Stimulated activated CD8-positive, alpha-beta memory T cell treated with anti-CD3 and anti-CD28 coated beads, Interleukin-4, amount 100 ng/mL, for 48 hours (primary cell): ENCODE data around the gene CFAP61.

Experiments used
- DNase-seq: peaks from one replicate; pipeline ENCODE4 v3.0.0-alpha.2; 2020

Gene CFAP61

DNA sequence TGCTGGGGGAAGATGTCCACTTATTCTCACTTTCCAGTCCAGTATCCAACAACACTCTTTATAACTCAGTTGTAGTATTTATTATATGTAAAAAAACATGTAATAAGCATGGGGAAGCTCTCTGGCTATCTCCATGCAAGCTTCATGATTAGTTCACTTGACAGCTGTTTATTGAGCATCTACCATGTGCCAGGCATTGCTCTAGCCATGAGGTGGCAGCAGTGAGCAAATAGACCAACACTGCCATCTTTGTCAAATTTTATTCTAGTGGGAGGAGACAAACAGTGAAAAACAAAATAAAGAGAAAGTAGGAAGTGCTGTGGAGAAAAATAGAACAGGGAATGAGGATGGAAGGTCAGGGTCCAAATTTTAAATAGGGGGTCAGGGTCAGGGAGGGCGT lies 131.8 kb downstream of the CFAP61 start:
- DNase-seq, result peak; percentile 39

- DNase-seq, result no peak
Observed at GRCh38 chr20:20184706-20185105, 132.4 kb downstream of the CFAP61 start.

DNA sequence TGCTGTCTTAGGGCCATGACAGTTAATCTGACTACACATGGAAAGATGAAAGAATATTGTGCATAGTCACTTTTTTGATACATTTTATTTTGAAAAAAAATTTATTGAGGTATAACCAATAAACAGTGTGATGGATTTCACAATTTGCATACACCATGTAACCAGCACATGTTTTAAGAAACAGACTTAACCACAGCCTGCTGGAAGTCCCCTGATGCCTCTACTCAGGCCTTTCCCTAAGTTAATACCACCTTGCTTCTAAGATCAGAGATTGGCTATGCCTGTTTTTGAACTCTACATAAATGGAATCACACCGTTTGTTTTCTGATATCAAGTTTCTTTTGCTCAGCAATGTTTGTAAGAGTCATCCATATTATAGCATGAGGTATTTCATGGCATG lies 136.3 kb downstream of the CFAP61 start:
- DNase-seq, result no peak

DNA sequence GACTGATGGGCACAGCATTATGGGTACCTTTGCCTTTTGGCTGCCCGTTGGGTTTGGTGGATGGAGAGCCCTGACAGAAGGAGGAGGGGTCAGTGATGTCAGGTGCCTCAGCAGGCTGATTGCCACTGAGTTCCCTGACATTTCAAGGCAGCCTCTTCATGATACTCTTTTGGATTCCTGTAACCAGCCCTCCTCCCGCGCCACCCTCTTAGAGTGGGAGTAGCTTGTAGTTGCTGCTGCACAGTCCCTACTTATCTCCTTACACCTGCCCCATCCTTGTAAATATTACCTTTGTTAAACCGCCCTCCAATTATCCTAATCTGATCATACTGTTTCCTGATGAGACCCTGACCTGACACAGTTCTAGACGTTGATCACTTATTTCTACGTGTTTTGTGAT lies 140.0 kb downstream of the CFAP61 start:
- no peak for DNase-seq

GRCh38 chr20:20195021-20195705 lies 142.8 kb downstream of the CFAP61 start:
- no peak for DNase-seq

- DNase-seq, result no peak
Observed at GRCh38 chr20:20196610-20197009, 144.3 kb downstream of the CFAP61 start.

- DNase-seq, result no peak
Observed at GRCh38 chr20:20198011-20198410, 145.7 kb downstream of the CFAP61 start.

DNA sequence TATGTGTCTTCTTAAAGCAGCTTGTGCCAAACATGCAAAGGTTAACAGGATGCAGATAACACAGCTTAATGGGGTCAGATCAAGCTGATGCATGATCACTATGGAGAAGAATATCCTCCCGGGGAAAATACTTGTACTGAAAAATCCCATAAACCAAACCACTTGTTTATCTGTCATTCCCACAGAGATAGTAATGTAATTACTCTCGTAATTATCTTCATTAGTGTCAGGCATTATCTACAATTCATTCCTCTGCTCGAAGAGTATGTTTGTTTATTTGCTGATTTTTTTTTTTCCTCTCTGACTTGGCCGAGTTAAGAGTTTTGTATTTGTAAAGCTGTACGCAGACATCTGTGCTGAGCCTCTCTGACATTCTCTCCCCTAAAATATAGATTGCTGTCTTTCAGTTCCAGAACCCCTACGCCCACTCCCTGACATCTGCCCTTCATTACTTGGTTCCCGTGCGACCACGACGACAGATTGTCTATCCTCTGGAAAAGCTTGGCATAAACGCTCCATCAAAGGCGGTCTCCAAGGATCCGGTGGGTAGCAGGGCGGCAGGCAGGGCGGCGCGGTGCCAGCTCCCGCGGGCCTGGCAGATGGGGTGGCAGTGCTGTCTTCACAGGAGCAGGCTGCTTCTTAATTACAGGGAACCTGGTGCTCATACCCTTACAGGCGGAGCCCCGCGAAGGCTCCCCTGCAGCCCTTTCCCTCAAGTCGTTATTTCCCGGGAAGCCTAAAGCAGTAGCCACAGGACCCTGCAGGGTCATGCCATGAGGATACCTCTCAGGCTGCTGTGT lies 147.2 kb downstream of the CFAP61 start:
- DNase-seq, result no peak

- no peak for DNase-seq
Observed at GRCh38 chr20:20201124-20201523, 148.8 kb downstream of the CFAP61 start.

DNA sequence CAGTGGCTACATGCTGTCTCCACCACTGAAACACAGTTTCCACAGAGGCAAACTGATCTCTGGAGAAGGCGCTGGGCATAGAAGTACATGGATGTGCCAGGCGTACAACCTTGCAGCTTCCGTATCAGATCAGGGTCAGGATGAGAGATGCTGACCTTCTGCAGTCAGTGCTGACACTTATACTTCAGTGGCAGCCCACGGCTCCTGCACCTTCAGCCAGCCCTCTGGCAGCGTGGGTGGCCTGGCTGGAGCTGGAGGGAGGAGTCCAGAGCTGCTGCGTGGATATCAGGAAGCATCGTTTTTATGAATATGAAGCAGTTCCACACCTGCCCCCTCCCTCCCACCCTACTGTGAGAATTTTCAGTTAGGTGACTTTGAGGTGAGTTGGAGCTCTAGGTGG lies 149.3 kb downstream of the CFAP61 start:
- no peak for DNase-seq

DNA sequence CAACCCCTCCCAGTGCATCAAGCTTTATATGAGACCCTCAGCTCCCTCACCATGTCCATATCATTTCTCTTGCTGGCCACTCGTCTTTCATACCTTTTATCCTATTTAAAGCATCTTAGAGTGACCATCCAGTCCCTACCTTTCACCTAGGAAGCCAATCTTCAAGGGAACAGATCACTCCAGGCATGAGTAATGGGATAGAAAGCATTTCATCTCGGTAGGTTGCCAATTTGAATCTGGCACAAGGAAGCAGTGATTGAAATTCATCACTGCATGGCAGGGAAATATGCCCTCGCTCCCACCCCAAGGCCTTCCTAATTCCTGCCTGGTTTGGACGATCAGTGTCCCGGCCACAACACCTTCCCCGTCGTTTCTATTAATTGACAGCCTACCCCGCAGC lies 150.4 kb downstream of the CFAP61 start:
- no peak for DNase-seq

DNA sequence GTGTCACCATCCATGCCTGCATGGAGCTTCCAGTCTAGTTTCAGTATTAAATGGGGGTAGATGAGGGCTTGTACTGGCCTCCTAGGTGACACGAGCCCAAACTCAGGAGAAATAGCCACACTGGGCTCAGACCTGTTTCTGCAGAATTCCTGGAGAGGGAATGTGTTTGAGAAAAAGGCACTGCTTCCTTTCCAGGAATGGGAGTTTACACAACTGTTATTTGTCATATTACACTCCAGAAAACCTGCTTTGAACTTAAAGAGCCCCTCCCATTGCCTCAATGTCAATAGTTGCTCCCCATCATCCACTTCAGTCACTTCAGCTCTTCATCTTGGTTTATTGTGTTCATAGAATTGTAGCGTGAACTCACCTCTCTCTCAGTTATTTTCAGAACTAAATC lies 151.5 kb downstream of the CFAP61 start:
- DNase-seq, result no peak

DNA sequence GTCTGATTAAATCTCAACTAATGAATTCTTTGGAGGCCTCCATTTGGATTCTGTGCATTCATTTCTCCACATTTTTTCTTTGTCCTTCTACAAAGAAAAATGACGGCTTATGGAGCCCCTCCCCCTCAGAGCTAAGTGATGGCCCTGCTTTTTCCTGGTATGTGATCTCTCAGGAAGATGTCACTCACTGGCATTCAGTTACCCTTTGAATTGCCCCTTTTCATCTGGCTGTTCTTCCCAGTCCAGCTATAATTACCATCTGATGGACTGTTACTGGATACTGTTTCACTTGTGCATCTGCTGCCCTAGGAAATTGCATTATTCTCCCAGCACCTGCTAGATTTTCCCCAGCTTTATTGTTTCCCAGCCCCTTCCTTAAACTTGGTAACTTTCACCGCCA lies 151.9 kb downstream of the CFAP61 start:
- DNase-seq, result no peak

DNA sequence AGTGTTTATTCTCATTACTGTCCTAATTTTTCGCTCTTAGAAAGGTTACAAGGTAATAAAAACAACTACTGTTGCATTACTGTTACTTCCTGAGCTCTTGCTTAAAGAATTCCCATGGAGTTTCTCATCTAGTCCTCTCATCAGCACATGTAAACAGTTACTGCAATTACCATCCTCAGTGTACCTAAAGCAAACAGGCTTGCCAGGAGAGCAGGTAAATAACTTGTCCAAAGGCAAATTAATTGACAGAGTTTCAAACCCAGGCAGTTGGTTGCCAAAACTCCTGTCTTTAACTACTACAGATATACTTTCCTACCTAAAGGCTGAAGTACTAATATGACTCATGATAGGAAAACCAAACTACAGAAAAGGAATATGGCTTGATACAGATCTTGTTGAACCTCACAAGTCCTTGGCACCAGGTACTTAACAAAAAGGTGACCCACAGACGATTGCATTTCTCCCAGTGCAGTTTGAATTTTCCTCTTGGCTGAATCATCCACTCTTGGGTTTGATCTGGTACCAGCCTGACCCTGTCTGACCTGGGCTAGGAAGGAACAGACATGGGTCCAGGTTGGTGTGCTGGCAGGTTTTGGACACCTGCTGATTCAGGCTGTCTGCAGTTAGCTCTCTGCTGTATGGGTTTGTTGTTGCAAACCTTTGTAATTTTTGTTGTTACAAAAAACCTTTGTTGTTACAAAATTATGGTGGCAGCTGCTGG lies 153.0 kb downstream of the CFAP61 start:
- no peak for DNase-seq

- no peak for DNase-seq
Observed at GRCh38 chr20:20205862-20206236, 153.5 kb downstream of the CFAP61 start.

DNA sequence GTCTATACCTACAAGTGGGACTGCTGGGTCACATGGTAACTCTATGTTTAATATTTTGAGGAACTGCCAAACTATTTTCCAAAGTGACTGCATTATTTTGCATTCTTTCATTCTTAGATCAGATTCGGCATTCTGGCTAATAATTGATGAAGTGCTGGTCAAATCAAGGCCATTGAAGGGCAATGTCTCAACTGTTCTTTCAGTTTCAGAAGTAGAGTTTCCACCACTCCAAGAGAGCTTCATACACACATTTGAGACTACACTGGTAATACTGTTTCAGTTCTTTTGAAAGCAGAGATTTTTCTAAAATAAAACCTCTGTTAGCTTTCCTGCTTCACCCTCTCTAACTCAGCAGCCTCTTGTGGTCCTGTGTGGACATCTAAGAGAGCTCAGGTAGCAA lies 154.5 kb downstream of the CFAP61 start:
- DNase-seq, result no peak

GRCh38 chr20:20207291-20207690 lies 155.0 kb downstream of the CFAP61 start:
- no peak for DNase-seq

- no peak for DNase-seq
Observed at GRCh38 chr20:20207872-20208271, 155.5 kb downstream of the CFAP61 start.

- no peak for DNase-seq
Observed at GRCh38 chr20:20209684-20210083, 157.4 kb downstream of the CFAP61 start.

- no peak for DNase-seq
Observed at GRCh38 chr20:20210327-20210726, 158.0 kb downstream of the CFAP61 start.

- DNase-seq, result no peak
Observed at GRCh38 chr20:20210943-20211273, 158.6 kb downstream of the CFAP61 start.

- DNase-seq, result no peak
Observed at GRCh38 chr20:20211274-20211987, 159.1 kb downstream of the CFAP61 start.

GRCh38 chr20:20211988-20212518 lies 159.7 kb downstream of the CFAP61 start:
- no peak for DNase-seq
